Naive thymus-derived CD4-positive, alpha-beta T cell (primary cell): ENCODE data around the gene DDX11. TPM values are rescaled to one million over a fixed set of nuclear protein-coding genes. Genes with fewer than 3 reads are reported as not detected.
"Not testable (repeated sequence)": the region's sequence is repeated elsewhere in the genome, so short reads cannot be mapped to it uniquely, and the experiment has no call there.

Experiments
- ATAC-seq: fragments of 150-1000 bp; cut with Tn5 transposase; 2 replicates; pipeline ENCODE4 v1.10.0; 2021; ENCODE audit warnings: mild to moderate bottlenecking, moderate library complexity
- CTCF ChIA-PET: fragments of 350-600 bp; sonication (Branson Sonifier 250); formaldehyde crosslinking; loops from one replicate; lab custom pipeline; 2021; ENCODE audit warnings: antibody characterized with exemption; lab: Charles Lee
- POLR2A ChIA-PET: fragments of 350-600 bp; sonication (Branson Sonifier 250); formaldehyde crosslinking; loops from one replicate; lab custom pipeline; 2021; ENCODE audit warnings: antibody characterized with exemption, inconsistent platforms; lab: Charles Lee
- DNase-seq, 9 donors: peaks; one replicate each; pipeline versions ENCODE4 v3.0.0 to v3.0.0-alpha.2; 2020 to 2022; ENCODE audit warnings: mixed read lengths in 1 of 9
- H3K27ac ChIP-seq: one replicate; pipeline ENCODE4 v1.7.0; 2013; ENCODE audit warnings: mild to moderate bottlenecking, low read depth, low read length, moderate library complexity
- H3K27me3 ChIP-seq, 2 donors: one replicate each; pipeline ENCODE4 v1.7.0; 2013; ENCODE audit warnings: low read length in 2 of 2, mild to moderate bottlenecking in 2 of 2, moderate library complexity in 2 of 2; ENCODE audit not compliant: control insufficient read depth in 2 of 2, insufficient read depth in 2 of 2
- H3K36me3 ChIP-seq, 3 experiments: 1 replicate in 2 of 3; 2 replicates in 1 of 3; pipeline ENCODE4 v1.7.0; 2013; ENCODE audit warnings: low read length in 3 of 3, mild to moderate bottlenecking in 3 of 3, moderate library complexity in 1 of 3; ENCODE audit not compliant: insufficient read depth in 3 of 3, control insufficient read depth in 2 of 3
- H3K4me1 ChIP-seq, 2 donors: one replicate each; pipeline ENCODE4 v1.7.0; 2013; ENCODE audit warnings: low read length in 2 of 2, mild to moderate bottlenecking in 2 of 2, moderate library complexity in 1 of 2; ENCODE audit not compliant: control insufficient read depth in 2 of 2, insufficient read depth in 2 of 2
- H3K4me3 ChIP-seq: 2 replicates; pipeline ENCODE4 v1.7.0; 2013; ENCODE audit warnings: mild to moderate bottlenecking, low read length
- H3K9me3 ChIP-seq, 3 experiments: 1 replicate in 2 of 3; 2 replicates in 1 of 3; pipeline ENCODE4 v1.7.0; 2013; ENCODE audit warnings: low read length in 3 of 3; ENCODE audit not compliant: control insufficient read depth in 2 of 3
- H3K27ac Mint-ChIP-seq, 9 donors: one replicate each; pipeline ENCODE4 v1.8.0; 2020 to 2022; ENCODE audit warnings: mixed read lengths in 9 of 9, mild to moderate bottlenecking in 8 of 9, moderate library complexity in 5 of 9, inconsistent platforms in 2 of 9
- H3K27me3 Mint-ChIP-seq, 5 donors: one replicate each; pipeline ENCODE4 v1.8.0; 2021 to 2022; ENCODE audit warnings: mixed read lengths in 5 of 5, mild to moderate bottlenecking in 1 of 5
- H3K36me3 Mint-ChIP-seq, 5 donors: one replicate each; pipeline ENCODE4 v1.8.0; 2020 to 2022; ENCODE audit warnings: mixed read lengths in 5 of 5, mild to moderate bottlenecking in 3 of 5, inconsistent platforms in 1 of 5
- H3K4me1 Mint-ChIP-seq, 7 donors: one replicate each; pipeline ENCODE4 v1.8.0; 2020 to 2022; ENCODE audit warnings: mixed read lengths in 7 of 7, mild to moderate bottlenecking in 3 of 7, inconsistent platforms in 1 of 7
- H3K4me3 Mint-ChIP-seq, 10 donors: one replicate each; pipeline ENCODE4 v1.8.0; 2020 to 2022; ENCODE audit warnings: mild to moderate bottlenecking in 10 of 10, mixed read lengths in 10 of 10, moderate library complexity in 6 of 10, inconsistent platforms in 2 of 10
- H3K9me3 Mint-ChIP-seq, 11 donors: one replicate each; pipeline ENCODE4 v1.8.0; 2020 to 2022; ENCODE audit warnings: mixed read lengths in 11 of 11, mild to moderate bottlenecking in 4 of 11, inconsistent platforms in 1 of 11, moderate library complexity in 1 of 11
- intact Hi-C, 2 donors: fragments of 100-400 bp; cut with micrococcal nuclease; formaldehyde crosslinking; loops; one replicate each; pipeline ENCODE4 v1.15.1; 2023
- polyA plus RNA-seq, 2 donors: library from polyadenylated mRNA; unstranded; fragments of 300-500 nt; fragmentation: Illumina TruSeq; gene quantifications; one replicate each; pipeline ENCODE4 v1.2.3, GENCODE V29; 2021
- total RNA-seq, 6 experiments: library from RNA in 5 of 6; stranded (reverse) in 5 of 6; gene quantifications; 1 replicate in 5 of 6; 2 replicates in 1 of 6; pipeline ENCODE4 v1.2.3 and lab custom pipeline; 2021 to 2026

Gene DDX11
- total and polyA plus RNA-seq, 7 experiments from 2014 or later: 1.5 to 123 (median 49.3) TPM

- H3K4me1 Mint-ChIP-seq, POLR2A ChIA-PET, H3K4me1 ChIP-seq, H3K36me3 ChIP-seq, intact Hi-C loops, H3K4me3 ChIP-seq, H3K9me3 ChIP-seq, H3K27me3 ChIP-seq, H3K27me3 Mint-ChIP-seq, H3K36me3 Mint-ChIP-seq, H3K27ac ChIP-seq, H3K27ac Mint-ChIP-seq, DNase-seq, ATAC-seq, H3K4me3 Mint-ChIP-seq, CTCF ChIA-PET, H3K9me3 Mint-ChIP-seq: not testable (repeated sequence)
Observed at GRCh38 chr12:31147415-31147814, 73.8 kb downstream of the DDX11 start.

- intact Hi-C loops, H3K27ac Mint-ChIP-seq, H3K36me3 Mint-ChIP-seq, H3K27ac ChIP-seq, H3K9me3 ChIP-seq, POLR2A ChIA-PET, H3K4me1 Mint-ChIP-seq, H3K27me3 ChIP-seq, H3K9me3 Mint-ChIP-seq, CTCF ChIA-PET, ATAC-seq, H3K36me3 ChIP-seq, H3K4me1 ChIP-seq, DNase-seq, H3K4me3 Mint-ChIP-seq, H3K4me3 ChIP-seq: not testable (repeated sequence)
- H3K27me3 Mint-ChIP-seq: peaks cover 6 to 18% (median 11%) of the 10 kb centered on the region in 5 donors
Observed at GRCh38 chr12:31150766-31151165, 77.1 kb downstream of the DDX11 start.

Other genes starting within 250 kb of the DDX11 start
- gene TSPAN11, start 147.1 kb upstream of the DDX11 start, total RNA-seq: not detected
- gene TSPAN11, start 147.1 kb upstream of the DDX11 start, polyA plus RNA-seq: not detected